ENCODE data around the gene TTC39C. TPM values are rescaled to one million over a fixed set of nuclear protein-coding genes. Genes with fewer than 3 reads are reported as not detected.

TTC39C gene
- total RNA-seq, 1 experiment from 2014 or later = 14.8 TPM

- Histone ChIP-seq H3K9me3 (ENCODE audit: control insufficient read depth, insufficient read depth, low read depth, low read length) (no peaks in the 10 kb centered on the region), H3K27ac (ENCODE audit: low read length) (no peak overlapping the region), H3K36me3 (ENCODE audit: control insufficient read depth, insufficient read depth, low read length) (no peaks in the 10 kb centered on the region), H3K27me3 (ENCODE audit: control insufficient read depth, insufficient read depth, low read length) (no peaks in the 10 kb centered on the region), H3K4me3 (ENCODE audit: low read depth in 2 of 2, low read length in 2 of 2) (no peak overlapping the region), H3K4me1 (ENCODE audit: control insufficient read depth, insufficient read depth, low read length) (no peaks in the 10 kb centered on the region; the same call in 1 of the 2 replicates)
- ChIA-PET CTCF (no interaction called here), POLR2A (no interaction called here)
- TF ChIP-seq POLR2AphosphoS5 (IDR thresholded peaks at IDR 0.05; ENCODE audit: low read depth, low read length) (no peak), CTCF (IDR thresholded peaks at IDR 0.05) (no peak), REST (IDR thresholded peaks at IDR 0.05; ENCODE audit: insufficient read depth in 1 of 2, low read depth in 2 of 2, low read length in 1 of 2) (no peak), TCF7L2 (IDR thresholded peaks at IDR 0.05; ENCODE audit: low read depth, low read length) (no peak), SIN3A (IDR thresholded peaks at IDR 0.05; ENCODE audit: borderline replicate concordance, insufficient read depth, low read depth, low read length) (no peak)
- ATAC-seq (no peak), DNase-seq (ENCODE audit: low read depth, low spot score) (no peak)
- no TSS peak for BruUV-seq (replicated peaks)
- intact Hi-C loops (cut with micrococcal nuclease; ENCODE audit: unreplicated experiment) (no loop called here), in situ Hi-C loops (cut with HindIII; ENCODE audit: low pct_unique_long_range_greater_than_20kb, low sequenced_read_pairs) (no loop called here)
Measured at GRCh38 chr18:23967321-23968089, 47.0 kb upstream of the TTC39C start.

GRCh38 chr18:23968638-23969604, 45.6 kb upstream of the TTC39C start:
- in situ Hi-C loops (cut with HindIII; ENCODE audit: low pct_unique_long_range_greater_than_20kb, low sequenced_read_pairs) = no loop called here
- ChIA-PET POLR2A (no interaction called here), CTCF (no interaction called here)
- ATAC-seq = no peak
- Histone ChIP-seq H3K4me3 (ENCODE audit: low read depth in 2 of 2, low read length in 2 of 2) (no peak overlapping the region), H3K9me3 (ENCODE audit: control insufficient read depth, insufficient read depth, low read depth, low read length) (no peaks in the 10 kb centered on the region), H3K36me3 (ENCODE audit: control insufficient read depth, insufficient read depth, low read length) (no peaks in the 10 kb centered on the region), H3K27ac (ENCODE audit: low read length) (no peak overlapping the region), H3K27me3 (ENCODE audit: control insufficient read depth, insufficient read depth, low read length) (no peaks in the 10 kb centered on the region), H3K4me1 (ENCODE audit: control insufficient read depth, insufficient read depth, low read length) (no peaks in the 10 kb centered on the region; the same call in 1 of the 2 replicates)
- TF ChIP-seq TCF7L2 (IDR thresholded peaks at IDR 0.05; ENCODE audit: low read depth, low read length) = no peak
- no peak for TF ChIP-seq CTCF (IDR thresholded peaks at IDR 0.05)
- no peak for TF ChIP-seq SIN3A (IDR thresholded peaks at IDR 0.05; ENCODE audit: borderline replicate concordance, insufficient read depth, low read depth, low read length)
- TF ChIP-seq POLR2AphosphoS5 (IDR thresholded peaks at IDR 0.05; ENCODE audit: low read depth, low read length) = no peak
- TF ChIP-seq REST (IDR thresholded peaks at IDR 0.05; ENCODE audit: insufficient read depth in 1 of 2, low read depth in 2 of 2, low read length in 1 of 2) = no peak
- DNase-seq (ENCODE audit: low read depth, low spot score) = no peak
- BruUV-seq (replicated peaks) = no TSS peak
- intact Hi-C loops (cut with micrococcal nuclease; ENCODE audit: unreplicated experiment) = no loop called here

All from Panc1 (cell line).